AG09309 (cell line): ENCODE measurements around the gene CROCC2.

Experiments used
- DNase-seq: peaks from one replicate; pipeline ENCODE4 v3.0.0-alpha.2; 2010; ENCODE audit warnings: low read depth
- H3K4me3 ChIP-seq: 2 replicates; pipeline ENCODE4 v1.5.1; 2011; ENCODE audit warnings: mild to moderate bottlenecking, low read depth, low read length, moderate library complexity; ENCODE audit not compliant: control insufficient read depth
- TF ChIP-seq, protein P1 (sequence below): IDR thresholded peaks from 2 replicates; pipeline ENCODE4 v1.5.1; 2011; ENCODE audit warnings: mild to moderate bottlenecking, low read depth, low read length, inconsistent platforms; ENCODE audit not compliant: insufficient read depth, control insufficient read depth; ENCODE audit errors: missing control alignments

The CROCC2 gene

DNA sequence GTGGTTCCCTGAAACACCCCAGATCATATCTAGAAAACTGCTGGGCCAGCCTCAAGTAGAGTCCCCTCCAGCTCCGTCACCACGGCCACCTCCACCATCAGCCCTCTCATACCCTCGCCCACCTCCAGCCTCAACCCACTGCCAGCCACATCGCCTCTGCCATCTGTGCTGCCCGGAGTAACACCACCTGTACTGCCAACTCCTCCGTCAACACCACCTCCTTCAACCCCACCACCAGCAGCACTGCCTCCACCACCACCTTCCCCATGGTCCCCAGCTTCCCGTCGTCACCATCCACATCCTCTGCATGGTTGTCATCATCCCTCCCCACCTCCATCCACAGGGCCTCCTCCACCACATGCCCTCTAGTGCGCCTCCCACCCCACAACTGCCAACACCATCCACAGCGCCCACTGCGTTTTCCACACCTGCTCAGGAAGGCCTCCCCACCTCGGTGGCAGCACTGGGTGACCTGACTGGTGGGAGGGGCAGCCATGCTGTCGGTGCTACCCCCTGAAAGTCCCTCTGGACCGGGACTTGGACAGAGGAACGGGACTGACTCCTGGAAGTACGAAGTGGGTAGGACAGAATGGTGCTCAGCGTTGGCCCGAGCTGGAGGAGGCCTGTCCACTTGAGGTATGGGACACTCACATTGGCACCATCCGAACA is 93.9 kb downstream of the CROCC2 start:
- DNase-seq, result no peak
- peak overlapping the region; percentile 70 for H3K4me3 ChIP-seq
- TF ChIP-seq, protein P1, sequence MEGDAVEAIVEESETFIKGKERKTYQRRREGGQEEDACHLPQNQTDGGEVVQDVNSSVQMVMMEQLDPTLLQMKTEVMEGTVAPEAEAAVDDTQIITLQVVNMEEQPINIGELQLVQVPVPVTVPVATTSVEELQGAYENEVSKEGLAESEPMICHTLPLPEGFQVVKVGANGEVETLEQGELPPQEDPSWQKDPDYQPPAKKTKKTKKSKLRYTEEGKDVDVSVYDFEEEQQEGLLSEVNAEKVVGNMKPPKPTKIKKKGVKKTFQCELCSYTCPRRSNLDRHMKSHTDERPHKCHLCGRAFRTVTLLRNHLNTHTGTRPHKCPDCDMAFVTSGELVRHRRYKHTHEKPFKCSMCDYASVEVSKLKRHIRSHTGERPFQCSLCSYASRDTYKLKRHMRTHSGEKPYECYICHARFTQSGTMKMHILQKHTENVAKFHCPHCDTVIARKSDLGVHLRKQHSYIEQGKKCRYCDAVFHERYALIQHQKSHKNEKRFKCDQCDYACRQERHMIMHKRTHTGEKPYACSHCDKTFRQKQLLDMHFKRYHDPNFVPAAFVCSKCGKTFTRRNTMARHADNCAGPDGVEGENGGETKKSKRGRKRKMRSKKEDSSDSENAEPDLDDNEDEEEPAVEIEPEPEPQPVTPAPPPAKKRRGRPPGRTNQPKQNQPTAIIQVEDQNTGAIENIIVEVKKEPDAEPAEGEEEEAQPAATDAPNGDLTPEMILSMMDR, result no peak

DNA sequence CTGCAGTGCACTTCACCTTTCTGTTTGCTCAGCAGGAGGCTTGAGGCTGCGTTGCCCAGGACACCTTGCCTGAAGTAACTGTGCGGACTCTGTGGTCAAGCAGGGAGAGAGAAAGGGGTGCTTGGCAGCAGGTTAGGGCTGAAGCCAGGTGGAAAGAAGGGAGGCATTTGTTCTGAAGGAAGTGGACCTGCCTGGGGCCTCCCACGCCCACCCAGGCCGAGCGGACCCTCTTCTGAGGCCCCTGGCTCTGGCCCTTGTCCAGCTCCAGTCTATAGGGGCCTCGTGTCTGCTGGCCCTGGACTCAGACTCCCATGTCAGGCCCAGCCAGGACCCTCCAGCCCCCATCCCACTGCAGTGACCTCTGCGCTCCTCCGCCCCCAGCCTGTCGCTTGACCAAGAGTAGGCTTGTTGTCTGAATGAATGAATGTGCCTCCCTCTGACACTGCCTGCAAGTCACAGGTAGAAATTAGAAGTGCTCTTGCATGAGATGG is 94.7 kb downstream of the CROCC2 start:
- TF ChIP-seq, protein P1, result no peak
- no peak overlapping the region for H3K4me3 ChIP-seq
- no peak for DNase-seq

DNA sequence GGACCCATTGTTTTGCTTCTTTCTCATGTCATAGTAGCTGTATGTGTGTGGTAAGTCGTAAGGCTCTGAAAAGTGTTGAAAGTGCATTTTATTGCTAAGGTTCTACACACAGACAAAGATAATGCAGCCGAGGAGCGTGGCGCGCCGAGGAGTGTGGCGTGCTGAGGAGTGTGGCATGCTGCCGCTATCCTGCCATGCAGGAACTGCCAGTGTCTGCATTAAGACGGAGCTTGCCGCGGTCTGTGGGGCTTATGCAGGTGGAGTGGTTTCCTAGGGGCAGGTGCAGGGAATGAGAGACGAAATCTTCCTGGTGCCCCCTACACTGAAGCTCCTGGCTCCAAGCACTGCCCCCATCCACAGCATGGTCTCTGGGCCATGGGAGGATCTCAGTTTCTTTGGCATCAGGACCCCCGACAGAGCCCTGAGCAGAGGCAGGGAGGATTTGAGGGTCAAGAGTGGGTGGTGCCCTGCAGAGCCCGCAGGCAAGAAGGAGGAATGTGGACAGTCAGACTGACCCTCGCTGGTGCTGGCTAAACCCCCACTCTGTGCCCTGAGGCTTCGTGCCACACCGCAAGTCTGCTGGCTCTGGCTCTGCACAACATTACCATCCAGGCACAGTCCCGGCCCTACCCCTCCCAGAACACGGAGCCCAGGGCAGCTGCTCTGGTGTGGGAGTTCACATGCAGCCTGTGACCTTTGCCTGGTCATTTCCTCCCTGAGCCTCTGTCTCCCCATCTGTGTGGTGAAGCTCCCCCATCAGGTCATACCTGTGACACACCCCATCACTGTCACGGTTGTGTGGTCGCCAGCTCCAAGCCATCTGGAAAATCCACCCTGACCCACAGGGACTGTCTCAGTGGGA is 95.5 kb downstream of the CROCC2 start:
- DNase-seq, result no peak
- TF ChIP-seq, protein P1, result no peak
- no peak overlapping the region for H3K4me3 ChIP-seq

DNA sequence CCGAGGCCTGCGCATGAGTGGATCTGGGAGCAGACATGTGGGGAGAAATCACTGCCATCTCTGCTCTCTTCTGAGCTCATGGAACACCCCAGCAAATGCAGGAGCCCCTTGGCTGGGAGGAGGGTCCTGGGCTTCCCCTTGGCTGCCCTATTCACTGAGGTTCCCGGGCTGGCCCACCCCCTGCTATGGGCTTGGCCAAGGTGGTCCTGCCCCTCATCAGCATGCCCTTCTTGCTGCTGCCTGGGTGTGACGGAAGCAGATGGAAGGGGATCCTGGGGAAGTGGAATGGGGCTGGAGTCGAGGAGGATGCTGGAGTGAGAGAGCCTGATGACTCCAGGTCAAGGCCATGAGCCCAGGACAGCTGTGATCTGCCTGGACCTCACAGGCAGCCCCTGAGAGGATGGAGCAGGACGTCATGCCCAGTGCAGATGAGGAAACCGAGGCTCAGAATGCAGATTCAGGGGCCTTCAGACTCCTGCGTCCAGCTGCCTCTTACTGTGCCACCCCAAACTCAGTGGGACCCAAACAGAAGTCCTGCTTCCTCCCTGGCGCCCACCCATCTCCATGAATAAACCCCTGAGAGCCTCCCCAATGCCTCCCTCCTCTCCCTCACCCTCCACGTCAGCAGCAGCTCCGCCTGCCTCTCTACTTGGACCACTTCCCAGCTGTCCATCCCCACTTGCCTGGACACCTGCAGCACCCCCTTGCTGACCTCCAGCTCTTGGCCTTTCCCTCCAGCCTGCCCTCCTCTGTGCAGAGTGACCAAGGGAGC is 96.3 kb downstream of the CROCC2 start:
- DNase-seq, result no peak
- no peak overlapping the region for H3K4me3 ChIP-seq
- TF ChIP-seq, protein P1, result no peak

DNA sequence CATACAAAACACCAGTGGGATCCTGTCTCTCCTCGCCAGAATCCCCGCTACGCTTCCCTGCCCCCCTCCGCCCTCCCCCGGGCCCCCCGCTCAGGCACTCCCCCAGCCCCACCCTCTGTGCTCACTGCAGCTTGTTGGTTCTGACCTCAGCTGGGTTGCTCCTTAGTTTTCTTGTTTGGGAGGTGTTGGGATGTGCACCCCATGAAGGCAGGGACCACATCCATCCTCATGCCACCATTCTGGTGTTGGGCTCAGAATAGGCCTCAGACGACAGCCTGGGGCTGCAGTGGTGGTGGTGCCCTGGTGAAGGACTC is 96.9 kb downstream of the CROCC2 start:
- TF ChIP-seq, protein P1, result no peak
- no peak for DNase-seq
- no peak overlapping the region for H3K4me3 ChIP-seq

DNA sequence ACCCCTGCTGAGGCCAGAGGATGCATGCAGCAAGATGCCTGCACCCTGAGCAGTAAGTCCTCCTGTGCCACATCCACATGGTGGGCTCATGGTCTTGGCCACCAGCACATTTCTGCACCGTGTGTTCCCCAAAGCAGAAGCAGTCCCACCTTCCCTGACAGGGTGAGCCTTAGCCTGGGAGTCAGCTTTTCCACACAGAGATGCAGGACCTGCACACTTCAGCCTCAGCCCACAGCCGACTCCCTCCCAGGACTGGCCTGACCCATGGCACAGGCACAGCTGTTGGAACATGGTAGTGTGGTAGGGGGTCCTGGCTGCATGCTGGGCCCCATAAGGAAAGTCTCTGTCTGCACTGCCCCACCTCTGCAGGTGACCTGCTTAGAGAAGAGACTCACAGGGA is 97.2 kb downstream of the CROCC2 start:
- no peak for DNase-seq
- TF ChIP-seq, protein P1, result no peak
- H3K4me3 ChIP-seq, result no peak overlapping the region
